Lung (tissue), 12 donors: ENCODE data around the gene SECTM1. TPM values are rescaled to one million over a fixed set of nuclear protein-coding genes. Genes with fewer than 3 reads are reported as not detected.

Experiments
- ATAC-seq: fragments of 200-7000 bp; cut with Tn5 transposase; one replicate; pipeline ENCODE4 v1.9.1; 2020; ENCODE audit warnings: moderate number of reproducible peaks; ENCODE audit not compliant: insufficient read depth, low FRiP score
- DNase-seq, 3 donors: peaks; one replicate each; pipeline ENCODE4 v3.0.0-alpha.2; 2013 to 2017
- H3K27ac ChIP-seq, 2 donors: one replicate each; pipeline ENCODE4 v1.5.1; 2013; ENCODE audit warnings: mild to moderate bottlenecking in 2 of 2, moderate library complexity in 2 of 2, control low read depth in 1 of 2, inconsistent platforms in 1 of 2, low read depth in 1 of 2, low read length in 1 of 2
- H3K27me3 ChIP-seq, 3 donors: one replicate each; pipeline ENCODE4 v1.5.1; 2013; ENCODE audit warnings: low read length in 2 of 3; ENCODE audit not compliant: control insufficient read depth in 3 of 3, insufficient read depth in 3 of 3
- H3K36me3 ChIP-seq, 4 donors: one replicate each; pipeline ENCODE4 v1.5.1; 2013; ENCODE audit warnings: low read length in 4 of 4, mild to moderate bottlenecking in 1 of 4, moderate library complexity in 1 of 4; ENCODE audit not compliant: control insufficient read depth in 4 of 4, insufficient read depth in 4 of 4
- H3K4me1 ChIP-seq, 5 donors: one replicate each; pipeline ENCODE4 v1.5.1; 2013; ENCODE audit warnings: low read length in 5 of 5, mild to moderate bottlenecking in 2 of 5, moderate library complexity in 1 of 5; ENCODE audit not compliant: control insufficient read depth in 5 of 5, insufficient read depth in 5 of 5
- H3K4me3 ChIP-seq: one replicate; pipeline ENCODE4 v1.5.1; 2013; ENCODE audit warnings: mild to moderate bottlenecking, control low read depth, moderate library complexity
- H3K9ac ChIP-seq, 2 donors: one replicate each; pipeline ENCODE4 v1.5.1; 2013; ENCODE audit warnings: low read length in 2 of 2, control low read depth in 1 of 2; ENCODE audit not compliant: insufficient read depth in 1 of 2
- H3K9me3 ChIP-seq, 4 donors: one replicate each; pipeline ENCODE4 v1.5.1; 2013; ENCODE audit warnings: low read length in 3 of 4, mild to moderate bottlenecking in 1 of 4, moderate library complexity in 1 of 4; ENCODE audit not compliant: control insufficient read depth in 4 of 4, insufficient read depth in 3 of 4
- WGBS, 2 donors: extraction: QIAGEN DNeasy Blood & Tissue Kit; methylation state at CpG; one replicate each; pipeline ENCODE4 v1.1.7; 2013; 5-methylcytosine and 5-hydroxymethylcytosine counted together
- polyA plus RNA-seq, 2 donors: library from polyadenylated mRNA; stranded (reverse); fragments of 200-250 nt; gene quantifications; one replicate each; pipeline ENCODE4 v1.2.1, GENCODE V29; 2013
- total RNA-seq, 2 donors: library from RNA; depleted of rRNA in 1 of 2; stranded (reverse); fragments of >200 nt in 1 of 2; gene quantifications; one replicate each; pipeline ENCODE4 v1.2.1, GENCODE V29; 2014 to 2021
- TF ChIP-seq, protein P1 (sequence below): IDR thresholded peaks from 2 replicates; pipeline ENCODE4 v1.5.1; 2012; ENCODE audit warnings: mild to moderate bottlenecking; ENCODE audit errors: control extremely low read depth, extremely low read depth
- donor health status: control.
- donor health status: control.
- donor health status: Bipolar disorder and iron deficiency.
- donor health status: healthy.
- donor health status: DM: yes; HTN: yes; CAD: no.

SECTM1 gene
- total and polyA plus RNA-seq, 4 donors, result 12.5 to 68.6 (median 26.4) TPM

DNA sequence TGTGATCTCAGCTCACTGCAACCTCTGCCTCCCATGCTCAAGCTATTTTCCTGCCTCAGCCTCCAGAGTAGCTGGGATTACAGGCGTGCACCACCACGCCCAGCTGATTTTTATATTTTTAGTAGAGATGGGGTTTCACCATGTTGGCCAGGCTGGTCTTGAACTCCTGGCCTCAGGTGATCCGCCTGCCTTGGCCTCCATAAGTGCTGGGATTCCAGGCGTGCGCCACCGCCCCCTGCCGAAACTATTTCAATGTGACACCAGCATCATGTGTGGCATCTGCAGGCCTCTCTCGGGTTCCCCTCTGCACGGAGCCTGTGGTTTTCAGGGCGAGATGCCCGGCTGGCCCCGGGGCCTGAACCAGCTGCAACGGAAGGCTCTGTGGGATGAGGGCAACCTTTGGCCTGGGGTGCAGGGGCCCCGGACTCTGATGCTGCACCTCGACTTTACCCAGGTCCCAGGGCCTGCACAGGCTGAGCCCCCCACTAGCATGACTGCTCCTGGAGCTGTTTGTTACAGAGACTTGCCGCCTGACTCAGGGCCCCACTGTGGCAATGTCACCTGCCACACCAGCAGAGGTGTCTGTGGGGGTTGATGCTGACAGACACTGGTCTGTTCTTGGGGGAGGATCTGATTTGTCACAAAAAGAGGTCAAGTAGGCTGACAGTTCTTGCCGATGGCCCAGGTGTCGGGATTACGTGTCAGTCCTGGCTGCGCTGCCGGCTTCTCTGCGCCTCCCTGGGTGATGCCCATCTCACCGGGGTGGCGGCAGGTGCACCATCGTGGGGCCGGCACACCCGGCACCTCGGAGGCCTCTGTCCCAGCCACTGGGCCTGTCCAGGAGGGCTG, 16.8 kb upstream of the SECTM1 start:
- no peak overlapping the region for H3K27ac ChIP-seq
- DNase-seq, result no peak

DNA sequence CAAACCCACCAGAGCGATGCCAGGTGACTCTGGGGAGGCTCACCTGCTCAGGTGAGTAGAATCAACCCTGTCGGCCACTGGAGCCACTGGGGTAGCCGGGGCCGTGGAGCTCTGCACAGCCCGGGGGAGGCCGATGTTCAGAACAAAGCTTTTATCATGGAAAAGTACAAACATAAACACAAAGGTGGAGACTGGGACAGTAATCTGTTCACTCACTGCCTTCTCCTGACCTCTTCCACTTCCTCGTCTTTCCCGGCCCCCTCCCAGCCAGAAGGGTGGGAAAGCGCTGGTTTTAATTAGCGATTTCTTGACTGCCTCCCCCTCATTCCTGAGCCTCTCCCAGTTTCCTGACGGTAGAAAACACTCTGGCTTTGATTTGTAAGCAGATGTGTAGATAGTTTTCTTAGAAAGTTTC, 15.7 kb upstream of the SECTM1 start:
- no peak overlapping the region for H3K9ac ChIP-seq
- H3K9me3 ChIP-seq, result no peaks in the 10 kb centered on the region
- no peaks in the 10 kb centered on the region for H3K36me3 ChIP-seq
- no peak overlapping the region for H3K4me3 ChIP-seq
- 38 to 75% methylated on average over 11 of the region's 11 CpGs for WGBS, 2 donors
- no peak overlapping the region for H3K27ac ChIP-seq
- peaks cover 0 to 4% (median 0%) of the 10 kb centered on the region in 3 donors for H3K27me3 ChIP-seq
- DNase-seq (no peak), ATAC-seq (no peak)
- peaks cover 0 to 15% (median 4%) of the 10 kb centered on the region in 5 donors for H3K4me1 ChIP-seq
- TF ChIP-seq, protein P1, sequence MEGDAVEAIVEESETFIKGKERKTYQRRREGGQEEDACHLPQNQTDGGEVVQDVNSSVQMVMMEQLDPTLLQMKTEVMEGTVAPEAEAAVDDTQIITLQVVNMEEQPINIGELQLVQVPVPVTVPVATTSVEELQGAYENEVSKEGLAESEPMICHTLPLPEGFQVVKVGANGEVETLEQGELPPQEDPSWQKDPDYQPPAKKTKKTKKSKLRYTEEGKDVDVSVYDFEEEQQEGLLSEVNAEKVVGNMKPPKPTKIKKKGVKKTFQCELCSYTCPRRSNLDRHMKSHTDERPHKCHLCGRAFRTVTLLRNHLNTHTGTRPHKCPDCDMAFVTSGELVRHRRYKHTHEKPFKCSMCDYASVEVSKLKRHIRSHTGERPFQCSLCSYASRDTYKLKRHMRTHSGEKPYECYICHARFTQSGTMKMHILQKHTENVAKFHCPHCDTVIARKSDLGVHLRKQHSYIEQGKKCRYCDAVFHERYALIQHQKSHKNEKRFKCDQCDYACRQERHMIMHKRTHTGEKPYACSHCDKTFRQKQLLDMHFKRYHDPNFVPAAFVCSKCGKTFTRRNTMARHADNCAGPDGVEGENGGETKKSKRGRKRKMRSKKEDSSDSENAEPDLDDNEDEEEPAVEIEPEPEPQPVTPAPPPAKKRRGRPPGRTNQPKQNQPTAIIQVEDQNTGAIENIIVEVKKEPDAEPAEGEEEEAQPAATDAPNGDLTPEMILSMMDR, result no peak

More for the DNA sequence above, 16.8 kb upstream of the SECTM1 start:
- Histone ChIP-seq H3K27me3 (peaks cover 0 to 4% (median 0%) of the 10 kb centered on the region in 3 donors), H3K4me1 (peaks cover 0 to 7% (median 4%) of the 10 kb centered on the region in 5 donors), H3K36me3 (no peaks in the 10 kb centered on the region), H3K4me3 (no peak overlapping the region), H3K9ac (no peak overlapping the region), H3K9me3 (no peaks in the 10 kb centered on the region)
- no peak for ATAC-seq
- 84 to 85% methylated on average over 28 of the region's 28 CpGs for WGBS, 2 donors
- TF ChIP-seq, protein P1, result no peak

DNA sequence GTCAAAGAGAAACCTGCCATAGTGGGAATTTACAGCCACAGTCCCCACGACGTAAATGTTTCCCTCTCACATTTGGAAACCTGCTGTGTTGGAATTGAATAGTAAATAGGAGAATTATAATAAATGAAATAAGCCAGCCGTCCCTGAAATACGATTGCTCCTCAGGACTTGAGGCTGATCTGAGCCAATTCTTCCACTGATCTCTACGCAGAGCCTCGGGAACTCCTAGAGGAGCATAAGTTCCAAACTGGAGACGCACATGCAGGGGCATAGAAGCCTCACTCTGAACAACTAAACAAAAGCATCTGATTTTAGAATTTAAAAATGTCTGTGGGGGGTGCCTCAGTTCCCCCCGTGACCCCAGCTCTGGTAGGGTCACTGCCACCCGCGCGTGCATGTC, 15.3 kb upstream of the SECTM1 start:
- Histone ChIP-seq H3K9ac (no peak overlapping the region), H3K27ac (no peak overlapping the region), H3K9me3 (no peaks in the 10 kb centered on the region), H3K36me3 (no peaks in the 10 kb centered on the region), H3K4me1 (peaks cover 0 to 15% (median 4%) of the 10 kb centered on the region in 5 donors), H3K4me3 (no peak overlapping the region), H3K27me3 (peaks cover 0 to 4% (median 0%) of the 10 kb centered on the region in 3 donors)
- WGBS, 2 donors, result 70 to 83% methylated on average over 11 of the region's 11 CpGs
- DNase-seq, result no peak
- TF ChIP-seq, protein P1, result no peak
- ATAC-seq, result no peak
